Stimulated activated CD4-positive, alpha-beta T cell treated with anti-CD3 and anti-CD28 coated beads, TNF-alpha, amount 100 ng/mL, for 4 hours (primary cell): ENCODE data around the gene UROD.

ENCODE experiments used
- DNase-seq, 3 experiments: peaks; one replicate each; pipeline ENCODE4 v3.0.0-alpha.2; 2020; ENCODE audit warnings: low read depth in 3 of 3

UROD gene

DNA sequence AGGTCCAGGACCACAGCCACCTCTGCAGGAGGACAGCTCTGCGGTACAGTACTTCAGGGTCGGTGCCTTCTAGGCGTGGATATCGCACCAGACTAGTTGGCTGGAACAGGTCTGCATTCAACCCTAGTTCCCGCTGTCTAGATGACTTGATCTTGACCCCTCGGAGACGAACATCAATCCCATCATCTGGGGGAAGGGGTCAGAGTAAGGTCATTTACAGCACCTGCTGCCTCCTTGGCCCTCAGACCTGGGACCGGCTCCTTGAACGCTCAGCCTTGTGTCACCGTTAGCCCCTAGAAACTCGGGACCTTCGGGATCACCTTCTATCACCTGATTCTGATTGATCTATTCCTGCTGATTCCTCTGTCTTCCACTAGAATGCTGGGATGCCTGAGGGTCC lies 3.5 kb upstream of the UROD start:
- DNase-seq: no peak

DNA sequence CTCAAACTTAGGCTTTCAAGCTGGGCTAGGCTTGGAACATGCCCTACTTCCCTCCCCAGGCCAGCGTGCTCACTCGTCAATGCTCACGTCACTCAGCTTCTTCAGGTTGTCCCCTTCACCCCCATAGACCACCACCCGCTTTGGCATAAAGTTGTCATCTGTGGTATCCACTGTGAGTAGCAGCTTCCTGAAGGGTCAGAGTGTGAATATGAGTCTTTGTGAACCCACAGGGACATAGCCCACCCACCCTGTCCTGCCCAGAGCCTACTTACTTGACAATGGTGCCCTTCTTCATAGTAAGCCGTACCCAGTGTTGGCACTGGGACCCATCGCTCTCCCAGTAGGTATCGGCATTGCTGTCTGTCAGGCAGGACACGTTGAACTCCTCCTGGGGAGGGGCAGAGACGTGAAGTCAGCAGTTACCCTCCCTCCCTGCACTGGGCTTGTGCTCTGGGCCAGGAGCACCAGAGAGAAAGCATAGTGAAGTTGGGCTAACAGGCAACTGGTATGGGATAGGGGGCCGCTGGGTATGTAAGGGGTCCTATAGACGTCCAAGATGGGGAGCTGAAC lies 2.7 kb upstream of the UROD start:
- DNase-seq: no peak

DNA sequence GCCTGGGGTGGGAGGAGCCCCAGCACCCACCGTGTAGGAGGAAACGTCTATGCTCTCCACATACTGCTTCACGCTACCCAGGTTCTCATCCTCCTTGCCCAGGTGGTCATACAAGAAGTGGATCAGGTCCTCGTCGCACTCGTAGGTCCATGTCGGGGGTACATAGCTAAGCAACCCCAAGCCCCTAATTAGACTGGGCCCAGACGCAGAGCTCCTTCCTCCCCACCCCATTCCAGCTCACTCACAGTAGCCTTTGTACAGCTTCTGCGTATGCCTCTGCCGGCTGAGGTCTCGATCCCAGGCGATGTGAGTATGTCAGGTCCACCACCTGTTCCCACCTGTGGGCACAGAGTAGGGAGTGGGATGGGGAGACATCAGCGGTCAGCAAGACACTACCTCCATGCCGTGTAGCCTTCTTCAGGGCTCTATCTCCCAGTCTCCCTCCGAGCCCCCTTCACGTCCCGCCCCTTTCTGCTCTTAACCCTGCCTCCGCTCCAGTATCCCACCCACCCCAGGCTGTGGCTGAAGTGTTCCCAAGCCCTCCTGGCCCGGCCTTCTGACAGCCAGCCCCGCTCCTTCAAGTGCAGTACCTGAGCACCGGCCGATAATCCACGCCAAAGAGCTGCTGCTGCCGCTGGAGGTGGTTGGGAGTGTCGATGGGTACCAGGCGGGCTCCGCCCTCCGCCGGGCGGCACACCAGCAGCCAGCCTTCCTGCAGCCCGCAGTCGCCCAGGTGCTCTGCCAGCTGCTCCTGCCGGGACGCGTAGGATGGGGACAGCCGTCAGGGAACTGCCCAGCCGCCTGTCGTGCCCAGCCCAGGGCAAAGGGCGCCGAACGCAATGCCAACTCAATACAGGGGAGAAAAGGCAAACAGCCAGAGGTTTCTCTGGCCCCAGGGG lies 1.8 kb upstream of the UROD start:
- no peak for DNase-seq

DNA sequence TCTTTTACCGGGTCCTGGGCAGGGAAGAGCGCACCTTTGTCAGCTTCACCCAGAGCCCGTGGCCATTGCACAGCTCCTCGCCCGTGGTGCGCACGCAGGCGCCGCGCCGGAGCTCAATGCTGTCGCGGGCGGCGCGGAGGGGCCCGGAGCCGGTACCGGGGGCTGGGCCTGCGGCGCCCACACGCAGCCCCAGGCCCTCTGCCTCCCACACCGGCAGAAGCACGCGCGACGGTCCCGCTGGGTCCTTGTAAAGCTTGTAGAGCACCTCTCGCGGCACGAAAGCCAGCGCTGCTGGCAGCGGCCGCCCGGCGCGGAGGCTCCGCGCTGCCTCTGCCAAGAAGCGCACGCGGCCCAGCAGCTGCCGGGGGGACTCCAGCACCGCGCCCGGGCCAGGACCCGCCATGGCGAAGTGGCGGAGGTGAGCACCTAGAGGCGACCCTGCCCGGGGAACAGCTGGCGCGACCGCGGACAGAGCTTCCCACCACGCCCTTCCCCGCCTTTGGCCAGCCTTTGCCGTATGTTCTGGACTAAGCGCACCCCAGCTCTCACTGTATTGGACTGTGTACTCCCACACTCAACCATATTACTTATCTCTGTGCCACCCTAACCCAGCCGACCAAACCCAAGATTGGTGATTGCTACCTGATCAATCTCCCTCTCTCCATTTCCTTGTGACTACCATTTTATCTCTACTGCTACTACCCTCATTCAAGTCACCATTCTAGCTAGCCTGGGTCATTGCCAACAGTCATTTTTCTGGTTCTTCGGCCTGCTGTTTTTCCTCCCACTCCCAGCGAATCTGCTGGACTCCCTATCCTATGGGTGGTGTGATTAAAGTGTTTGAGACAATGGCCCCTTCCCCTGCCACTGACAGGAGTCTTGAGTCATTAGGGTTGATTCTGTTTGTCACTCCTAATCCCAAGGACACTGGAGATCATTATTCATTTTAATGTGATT lies 921 bp upstream of the UROD start, which contains the start of gene HECTD3:
TSS of gene HECTD3 (minus strand) at position 470 of the 957 bp plus-strand sequence. CDS start at position 403, 67 bp downstream.
- DNase-seq: peak; percentile 44 to 49 (median 46)

DNA sequence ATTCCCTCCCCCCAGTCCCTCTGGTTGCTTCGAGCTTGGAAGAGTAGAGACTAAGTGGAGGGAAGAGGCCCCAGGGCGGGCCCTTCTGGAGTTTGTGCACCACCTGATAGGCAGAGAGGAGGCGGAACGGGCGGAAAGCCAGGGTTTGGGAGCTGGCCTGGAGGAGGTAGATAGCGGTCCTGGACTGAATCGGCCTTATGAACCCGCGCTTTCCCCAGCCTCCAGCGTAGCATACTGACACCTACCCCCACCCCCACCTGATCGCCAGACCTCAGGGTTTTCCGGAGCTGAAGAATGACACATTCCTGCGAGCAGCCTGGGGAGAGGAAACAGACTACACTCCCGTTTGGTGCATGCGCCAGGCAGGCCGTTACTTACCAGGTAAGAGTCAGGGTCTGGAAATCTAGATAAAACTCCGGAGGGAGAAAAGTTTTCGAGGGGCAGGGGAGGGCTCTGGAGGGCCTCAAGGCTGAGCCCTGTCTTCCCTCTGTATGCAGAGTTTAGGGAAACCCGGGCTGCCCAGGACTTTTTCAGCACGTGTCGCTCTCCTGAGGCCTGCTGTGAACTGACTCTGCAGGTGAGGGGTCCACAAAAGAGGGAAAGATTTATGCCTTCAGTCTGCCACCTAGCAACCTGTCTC lies 705 bp downstream of the UROD start:
- peak in 1 of 3 experiments; percentile 22 for DNase-seq

DNA sequence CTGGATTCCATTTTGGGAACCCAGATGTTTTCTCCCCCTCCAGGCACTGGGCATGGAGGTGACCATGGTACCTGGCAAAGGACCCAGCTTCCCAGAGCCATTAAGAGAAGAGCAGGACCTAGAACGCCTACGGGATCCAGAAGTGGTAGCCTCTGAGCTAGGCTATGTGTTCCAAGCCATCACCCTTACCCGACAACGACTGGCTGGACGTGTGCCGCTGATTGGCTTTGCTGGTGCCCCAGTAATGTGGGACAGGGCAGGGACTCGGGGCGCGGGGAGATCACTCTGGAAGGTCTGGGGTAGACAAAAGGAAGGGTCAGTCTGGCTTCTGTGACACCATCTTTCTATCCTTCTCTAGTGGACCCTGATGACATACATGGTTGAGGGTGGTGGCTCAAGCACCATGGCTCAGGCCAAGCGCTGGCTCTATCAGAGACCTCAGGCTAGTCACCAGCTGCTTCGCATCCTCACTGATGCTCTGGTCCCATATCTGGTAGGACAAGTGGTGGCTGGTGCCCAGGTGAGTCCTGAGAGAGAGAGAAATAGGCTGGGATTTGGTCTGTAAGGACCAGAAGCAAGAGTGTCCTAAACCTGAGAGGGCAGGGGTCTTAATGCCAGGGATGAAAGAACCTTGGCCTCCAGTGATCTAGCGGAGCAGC lies 1.6 kb downstream of the UROD start:
- DNase-seq: no peak

DNA sequence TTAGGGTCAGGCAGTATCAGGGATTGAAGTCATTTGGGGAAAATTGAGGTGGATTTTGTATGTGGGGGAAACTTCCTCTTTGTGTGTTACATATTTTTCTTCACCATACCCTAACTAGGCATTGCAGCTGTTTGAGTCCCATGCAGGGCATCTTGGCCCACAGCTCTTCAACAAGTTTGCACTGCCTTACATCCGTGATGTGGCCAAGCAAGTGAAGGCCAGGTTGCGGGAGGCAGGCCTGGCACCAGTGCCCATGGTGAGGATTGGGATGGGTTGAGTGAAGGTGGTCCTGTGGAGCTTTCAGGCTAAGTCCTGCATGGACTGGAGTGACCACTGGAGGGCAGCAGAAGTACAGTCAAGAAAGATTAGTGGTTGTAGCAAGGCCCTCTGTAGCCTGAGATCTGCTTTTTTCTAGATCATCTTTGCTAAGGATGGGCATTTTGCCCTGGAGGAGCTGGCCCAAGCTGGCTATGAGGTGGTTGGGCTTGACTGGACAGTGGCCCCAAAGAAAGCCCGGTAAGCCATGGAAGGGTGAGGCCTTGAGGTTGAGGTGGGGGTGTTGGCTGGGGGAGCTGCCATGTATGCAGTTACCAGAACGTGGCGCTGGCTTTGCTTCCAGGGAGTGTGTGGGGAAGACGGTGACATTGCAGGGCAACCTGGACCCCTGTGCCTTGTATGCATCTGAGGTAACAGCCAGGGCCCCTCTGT lies 2.4 kb downstream of the UROD start:
- peak; percentile 54 to 68 (median 67) for DNase-seq

DNA sequence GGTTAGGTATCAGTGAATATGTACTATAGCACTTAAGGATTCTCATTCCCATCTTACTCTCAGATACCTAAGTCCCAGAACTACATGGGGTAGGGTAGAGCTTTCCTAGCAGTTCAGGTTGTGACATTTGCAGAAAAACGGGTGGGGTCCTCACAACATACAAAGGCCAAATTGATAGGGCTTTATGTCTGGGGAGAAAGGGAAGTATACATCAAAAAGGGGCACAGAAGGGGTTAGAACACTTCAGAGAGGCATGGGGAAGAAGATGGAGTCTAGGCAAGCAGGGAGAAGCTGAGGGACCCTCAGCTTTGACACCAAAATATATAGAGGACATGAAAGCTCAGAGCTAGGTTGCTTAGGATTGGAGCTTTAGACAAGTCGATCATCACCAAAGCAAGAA lies 3.6 kb downstream of the UROD start:
- DNase-seq: no peak

DNA sequence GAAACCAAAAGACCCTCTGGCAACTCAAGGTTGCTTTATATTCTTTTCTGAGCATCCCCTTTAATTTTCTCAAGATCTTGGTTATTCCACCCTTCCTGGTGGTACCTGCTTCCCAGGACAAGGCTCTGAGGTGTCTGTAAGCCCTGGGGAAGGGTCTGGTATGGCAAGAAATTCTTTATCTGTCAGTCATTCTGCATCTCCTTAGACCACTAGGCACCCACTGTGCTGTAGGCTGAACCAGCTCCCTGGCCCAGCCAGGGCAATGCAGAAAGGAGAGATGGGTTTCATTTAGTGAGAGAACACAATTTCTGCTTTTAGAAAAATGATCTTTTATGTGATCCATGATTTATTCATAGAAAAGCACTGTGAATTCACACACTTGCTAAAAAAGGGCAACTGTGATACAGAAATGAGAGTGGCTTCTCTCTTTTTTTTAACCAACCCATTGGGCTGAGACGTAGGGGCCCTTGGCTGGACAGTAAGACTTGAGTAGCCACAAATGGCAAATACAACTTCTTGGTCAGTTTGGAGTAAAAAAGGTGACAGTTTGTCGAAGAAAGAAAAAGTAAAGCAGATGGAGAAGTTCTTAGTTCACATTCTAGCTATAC lies 4.1 kb downstream of the UROD start:
- no peak for DNase-seq

DNA sequence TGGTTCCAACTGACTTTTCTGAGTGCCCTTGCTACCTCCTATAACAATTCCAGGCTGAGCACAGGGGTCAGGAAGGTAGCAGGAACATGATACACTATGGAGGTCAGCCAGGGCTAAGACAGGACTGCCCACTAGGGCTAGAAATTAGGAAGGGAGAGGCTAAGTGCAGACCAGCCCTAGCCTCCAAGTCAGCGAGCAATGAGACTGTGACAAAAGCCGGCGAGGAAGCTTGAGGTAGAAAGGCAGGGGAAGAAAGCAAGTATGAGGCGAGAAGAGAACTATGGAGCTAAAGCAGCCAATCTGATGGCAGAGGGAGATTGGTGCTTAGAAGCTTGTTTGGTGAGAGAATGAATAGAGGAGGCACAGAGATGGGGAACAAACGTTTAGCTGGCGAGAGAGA lies 4.7 kb downstream of the UROD start:
- DNase-seq: no peak

DNA sequence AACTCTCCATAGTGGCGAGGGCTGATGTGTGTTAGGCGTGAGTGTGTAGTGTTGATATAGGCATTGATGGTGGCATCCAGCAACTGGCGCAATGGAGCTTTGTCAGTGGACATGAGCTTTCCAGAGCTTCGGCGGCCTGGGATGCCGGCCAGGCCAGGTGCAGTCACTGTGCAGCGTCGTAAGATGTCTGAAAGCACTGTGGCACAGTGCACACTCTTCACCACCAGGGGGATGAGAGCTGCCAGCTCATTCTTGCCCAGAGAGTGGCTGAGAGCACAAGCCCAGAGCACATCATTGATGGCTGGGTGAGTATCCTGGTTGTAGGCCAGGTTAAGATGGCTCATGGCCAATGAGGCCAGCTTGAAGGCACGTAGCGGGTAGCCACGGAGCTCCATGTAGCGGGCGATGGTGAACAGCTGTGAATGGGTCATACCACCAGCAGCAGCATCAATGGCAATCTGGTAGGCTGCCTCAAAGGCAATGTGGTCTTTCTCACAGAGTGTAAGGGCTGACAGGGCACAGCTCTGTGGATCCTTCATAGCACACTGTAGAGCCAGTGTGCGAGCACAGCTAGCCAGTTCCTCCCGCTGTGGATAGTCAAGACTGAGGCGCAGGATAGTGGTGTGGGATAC lies 6.7 kb downstream of the UROD start:
- peak in 2 of 3 experiments; percentile 31 to 49 for DNase-seq

DNA sequence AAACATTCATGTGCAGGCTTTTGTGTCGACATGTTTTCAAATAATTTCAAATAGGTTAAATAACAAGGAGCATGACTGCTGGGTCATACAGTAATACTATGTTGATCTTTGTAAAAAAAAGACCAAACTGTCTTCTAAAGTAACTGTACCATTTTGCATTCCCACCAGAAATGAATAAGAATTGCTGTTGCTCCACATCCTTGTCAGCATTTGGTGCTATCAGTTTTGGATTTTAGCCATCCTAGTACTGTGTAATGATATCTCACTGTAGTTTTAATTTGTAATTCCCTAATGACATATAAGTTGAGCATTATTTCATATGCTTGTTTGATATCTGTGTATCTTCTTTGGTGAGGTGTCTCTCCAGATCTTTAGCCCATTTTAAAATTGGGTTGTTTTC lies 11.6 kb downstream of the UROD start:
- no peak for DNase-seq

DNA sequence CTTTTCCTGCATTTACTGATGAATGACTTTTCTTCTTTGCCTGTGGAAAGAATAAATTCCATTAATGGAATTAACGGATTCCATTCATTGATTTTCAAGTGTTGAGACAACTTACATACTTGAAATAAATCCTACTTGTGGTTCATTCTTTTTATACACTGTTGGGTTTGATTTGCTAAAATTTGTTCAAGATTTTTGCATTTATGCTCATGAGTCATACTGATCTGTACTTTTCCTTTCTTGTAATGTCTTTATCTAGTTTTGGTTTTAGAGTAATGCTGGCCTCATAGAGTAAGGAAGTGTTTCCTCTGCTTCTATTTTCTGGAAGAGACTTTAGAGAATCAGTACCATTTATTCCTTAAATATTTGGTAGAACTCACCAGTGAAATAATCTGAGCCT lies 14.4 kb downstream of the UROD start:
- no peak for DNase-seq

DNA sequence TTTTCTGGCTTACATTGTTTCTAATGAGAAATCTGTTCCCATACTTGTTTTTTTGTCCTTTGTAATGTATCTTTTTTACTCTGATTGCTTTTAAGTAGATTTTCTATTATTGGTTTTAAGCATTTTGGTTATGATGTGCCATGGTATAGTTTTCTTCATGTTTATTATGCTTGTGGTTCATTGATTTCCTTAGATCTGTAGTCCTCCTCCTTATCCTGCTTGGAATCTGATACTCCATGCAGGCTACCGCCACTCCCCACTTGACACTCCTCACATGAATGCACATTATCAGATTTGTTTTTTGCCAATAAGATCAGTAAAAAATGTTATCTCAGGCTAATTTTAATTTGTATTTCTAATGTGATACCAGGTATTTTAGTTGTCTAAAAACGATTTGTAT lies 20.8 kb downstream of the UROD start:
- DNase-seq: no peak

DNA sequence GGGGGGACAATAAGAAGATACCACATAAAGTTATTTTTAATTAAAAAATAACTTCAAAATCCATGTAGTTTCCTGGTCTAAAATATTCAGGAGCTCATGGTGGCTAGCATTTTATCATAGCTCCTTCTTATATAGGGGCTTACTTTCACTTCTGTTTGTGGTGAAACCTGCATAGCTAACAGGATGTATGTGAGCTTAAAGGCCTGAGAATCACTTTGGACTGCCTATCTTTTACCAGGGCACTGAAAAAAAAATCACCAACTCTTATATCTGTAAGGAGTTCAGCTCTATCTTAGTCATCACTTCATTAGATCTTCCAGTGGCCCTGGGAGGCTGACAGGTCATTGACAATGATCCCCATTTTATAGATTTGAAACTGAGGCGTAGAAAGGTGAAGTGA lies 21.3 kb downstream of the UROD start:
- DNase-seq: no peak

DNA sequence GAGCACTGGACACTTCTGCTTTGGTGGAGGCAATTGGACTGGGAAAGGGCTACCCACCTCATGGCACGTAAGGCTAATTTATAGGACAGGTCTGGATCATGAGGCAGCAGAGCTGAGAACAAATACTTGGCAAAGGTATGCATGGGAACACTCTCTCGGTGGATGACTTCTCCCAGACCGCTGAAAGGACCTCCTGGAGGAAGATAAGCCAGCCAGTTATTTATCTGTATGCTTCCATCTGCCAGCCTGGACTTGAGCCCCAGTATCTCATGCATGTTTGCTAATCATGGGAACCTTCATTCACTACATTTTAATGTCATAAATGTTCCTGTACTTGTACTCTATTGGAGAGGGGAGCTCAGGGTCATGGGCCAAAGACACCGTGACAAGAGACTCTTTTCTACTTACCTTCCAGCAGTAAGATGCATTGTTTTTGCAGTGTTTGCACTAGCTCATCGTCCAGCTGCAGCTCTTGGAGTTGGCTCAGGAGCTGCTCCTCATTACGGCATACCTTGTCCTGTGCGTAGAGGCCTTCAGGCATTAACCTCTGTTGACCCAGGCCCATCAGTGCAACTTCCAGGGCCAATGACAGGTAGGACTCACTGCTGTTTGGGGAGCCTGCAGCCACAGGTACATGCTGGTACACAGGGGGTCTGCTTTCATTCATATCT lies 23.7 kb downstream of the UROD start:
- no peak for DNase-seq

DNA sequence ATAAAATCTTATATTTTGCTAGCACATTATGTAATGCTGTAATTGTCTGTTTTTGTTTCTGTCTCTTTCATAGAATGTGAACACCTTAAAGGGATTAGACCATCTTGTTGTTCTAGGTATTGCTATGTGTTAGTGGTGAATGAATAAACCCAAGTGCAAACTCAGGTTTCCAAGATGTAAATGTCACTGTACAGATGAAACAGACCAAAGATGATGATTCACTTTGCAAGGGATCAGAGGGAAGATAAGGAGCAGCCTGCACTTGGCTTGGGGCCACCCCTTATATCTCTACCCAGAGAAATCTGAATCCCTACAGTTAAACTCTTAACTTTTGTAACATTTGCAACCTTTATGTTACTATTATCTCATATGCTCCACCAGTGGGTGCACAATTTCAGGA lies 25.4 kb downstream of the UROD start:
- DNase-seq: no peak

DNA sequence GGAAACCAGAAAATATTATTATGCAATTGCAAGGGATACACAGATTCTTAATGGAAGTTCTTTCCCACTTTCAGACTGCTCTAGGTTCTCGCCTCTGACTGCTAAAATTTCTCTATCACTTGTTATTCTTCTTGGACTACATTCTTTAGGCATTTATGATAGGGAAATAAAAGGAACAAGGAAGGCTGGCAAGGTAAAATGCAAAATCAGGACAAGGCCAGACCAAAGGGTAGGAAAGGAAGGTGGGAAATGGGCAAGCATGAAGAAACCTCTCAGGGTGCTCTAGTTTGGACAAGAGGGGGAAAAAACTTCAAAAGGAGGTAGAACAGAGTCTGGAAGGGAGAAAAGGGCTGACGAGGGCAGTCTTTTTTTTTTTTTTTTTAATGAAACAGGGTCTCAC lies 26.2 kb downstream of the UROD start:
- DNase-seq: no peak
